K562 (cell line): ENCODE results near the gene E2F7. TPM values are rescaled to one million over a fixed set of nuclear protein-coding genes. Genes with fewer than 3 reads are reported as not detected.

ENCODE experiments used
- ATAC-seq: fragments of 200-7000 bp; cut with Tn5 transposase; 3 replicates; pipeline ENCODE4 v1.9.1; 2020; ENCODE audit warnings: moderate library complexity
- BruUV-seq: library from RNA; stranded (reverse); fragments of 400-500 nt; replicated peaks from 2 replicates; lab custom pipeline; 2021; lab: Mats Ljungman, UMichigan
- CTCF ChIA-PET: fragments of 300-600 bp; formaldehyde crosslinking; extraction: SDS; loops from one replicate; lab custom pipeline; 2021; ENCODE audit warnings: low intra/inter-chr PET ratio; lab: Yijun Ruan, JAX
- POLR2A ChIA-PET: fragments of 300-600, 350-650 bp; sonication (Branson Sonifier 250); formaldehyde crosslinking; extraction: SDS; loops from one replicate; lab custom pipeline; 2021; ENCODE audit warnings: antibody characterized with exemption, inconsistent platforms; lab: Yijun Ruan, JAX
- DNase-seq, 4 experiments: peaks; one replicate each; pipeline versions ENCODE4 v3.0.0 to v3.0.0-alpha.2; 2011 to 2018; ENCODE audit warnings: low spot score in 3 of 4, mixed read lengths in 3 of 4; ENCODE audit errors: extremely low read depth in 1 of 4
- FAIRE-seq: peaks from 2 replicates; lab custom pipeline; 2011; peaks lifted over from hg19 to GRCh38; lab: Jason Lieb, UNC
- H2AFZ ChIP-seq: 2 replicates; pipeline ENCODE4 v1.6.0; 2011; ENCODE audit warnings: low read depth, low read length, control low read depth, inconsistent platforms
- H3K27ac ChIP-seq: fragments of 200-600 bp; 3 replicates; pipeline ENCODE4 v1.8.0; 2011; ENCODE audit warnings: low read depth, mild to moderate bottlenecking, control low read depth, inconsistent platforms, low read length, moderate library complexity, mixed read lengths; ENCODE audit errors: extremely low read depth
- H3K27me3 ChIP-seq, 2 experiments: fragments of 300-600 bp in 1 of 2; 2 replicates in 1 of 2; 3 replicates in 1 of 2; pipeline versions ENCODE4 v1.6.0 to v1.8.0; 2011; ENCODE audit warnings: inconsistent platforms in 2 of 2, low read length in 2 of 2, mild to moderate bottlenecking in 1 of 2, mixed read lengths in 1 of 2, moderate library complexity in 1 of 2; ENCODE audit not compliant: control insufficient read depth in 2 of 2, insufficient read depth in 2 of 2
- H3K36me3 ChIP-seq: fragments of 300-600 bp; 3 replicates; pipeline ENCODE4 v1.8.0; 2011; ENCODE audit warnings: mild to moderate bottlenecking, low read length, inconsistent platforms; ENCODE audit not compliant: control insufficient read depth, insufficient read depth
- H3K4me1 ChIP-seq, 2 experiments: fragments of 200-600 bp in 1 of 2; replicated peaks in 1 of 2; 2 replicates in 1 of 2; 3 replicates in 1 of 2; pipeline versions ENCODE4 v1.5.1 to v1.8.0; 2011; ENCODE audit warnings: inconsistent platforms in 2 of 2, low read length in 2 of 2, mild to moderate bottlenecking in 1 of 2, mixed read lengths in 1 of 2, moderate library complexity in 1 of 2; ENCODE audit not compliant: control insufficient read depth in 2 of 2, insufficient read depth in 2 of 2
- H3K4me2 ChIP-seq: 2 replicates; pipeline ENCODE4 v1.6.1; 2011; ENCODE audit warnings: low read length, control low read depth, inconsistent platforms, mixed read lengths; ENCODE audit not compliant: insufficient read depth
- H3K4me3 ChIP-seq: fragments of 200-600 bp; sonication (generic), shearing (Covaris generic); 2 replicates; pipeline ENCODE4 v1.5.1; 2016; ENCODE audit warnings: control low read depth, inconsistent platforms
- H3K79me2 ChIP-seq: fragments of 200-600 bp; 3 replicates; pipeline ENCODE4 v1.8.0; 2011; ENCODE audit warnings: low read length, inconsistent platforms; ENCODE audit not compliant: control insufficient read depth, insufficient read depth
- H3K9ac ChIP-seq, 2 experiments: 2 replicates each; pipeline versions ENCODE4 v1.6.0 to v1.6.1; 2011; ENCODE audit warnings: low read depth in 2 of 2, low read length in 2 of 2, control low read depth in 1 of 2, inconsistent platforms in 1 of 2, mild to moderate bottlenecking in 1 of 2, mixed read lengths in 1 of 2; ENCODE audit not compliant: insufficient read depth in 1 of 2
- H3K9me1 ChIP-seq: one replicate; pipeline ENCODE4 v1.6.0; 2011; ENCODE audit warnings: inconsistent platforms, mild to moderate bottlenecking, low read length, moderate library complexity; ENCODE audit not compliant: control insufficient read depth, insufficient read depth
- H3K9me3 ChIP-seq: replicated peaks from 2 replicates; pipeline ENCODE4 v1.5.1; 2011; ENCODE audit warnings: low read depth, low read length, inconsistent platforms; ENCODE audit not compliant: control insufficient read depth, insufficient read depth
- H4K20me1 ChIP-seq: replicated peaks from 2 replicates; pipeline ENCODE4 v1.6.1; 2011; ENCODE audit warnings: low read length, inconsistent platforms, mixed read lengths; ENCODE audit not compliant: control insufficient read depth, insufficient read depth
- CEBPG ChIP-seq, 3 experiments: fragments of 200-800 bp in 1 of 3; sonication (Bioruptor generic) in 1 of 3; sonication (generic) in 1 of 3; formaldehyde crosslinking in 1 of 3; IDR thresholded peaks in 2 of 3; conservative IDR thresholded peaks in 1 of 3; 2 replicates each; pipeline versions ENCODE4 v1.6.1 to v1.8.0; 2016 to 2022; ENCODE audit warnings: missing compliant biosample characterization in 2 of 3, missing genetic modification characterization in 2 of 3, mild to moderate bottlenecking in 1 of 3, missing genetic modification reagents in 1 of 3
- IRF9 ChIP-seq: fragments of 450-650 bp; IDR thresholded peaks from 2 replicates; pipeline ENCODE4 v1.6.1; 2016; ENCODE audit warnings: missing biosample characterization, missing genetic modification characterization
- MEF2A ChIP-seq: IDR thresholded peaks from 2 replicates; pipeline ENCODE4 v1.6.1; 2011; ENCODE audit warnings: low read depth, mild to moderate bottlenecking, low read length, moderate library complexity; ENCODE audit not compliant: control insufficient read depth
- PTBP1 ChIP-seq: fragments of 200-400 bp; formaldehyde crosslinking; IDR thresholded peaks from 2 replicates; pipeline ENCODE4 v1.6.1; 2017; ENCODE audit warnings: low read depth, low read length
- RNF2 ChIP-seq: sonication (generic); IDR thresholded peaks from 2 replicates; pipeline ENCODE4 v1.6.1; 2016
- SMAD3 ChIP-seq: fragments of 450-650 bp; formaldehyde crosslinking; conservative IDR thresholded peaks from 2 replicates; pipeline ENCODE4 v1.4.0; 2020; ENCODE audit warnings: mild to moderate bottlenecking
- TRIM24 ChIP-seq, 2 experiments: fragments of 450-650 bp; IDR thresholded peaks; 2 replicates each; pipeline ENCODE4 v1.6.1; 2016
- ZNF134 ChIP-seq: fragments of 250-450 bp; sonication (Bioruptor Pico); conservative IDR thresholded peaks from 2 replicates; pipeline ENCODE4 v1.4.0; 2020
- ZNF512 ChIP-seq: IDR thresholded peaks from 2 replicates; pipeline ENCODE4 v1.6.1; 2016; ENCODE audit warnings: missing genetic modification characterization, missing compliant biosample characterization
- WGBS: fragments of 100-300 bp; shearing (Covaris generic); methylation state at CpG from one replicate; pipeline ENCODE4 v1.1.6; 2016; ENCODE audit warnings: low coverage, mixed read lengths; ENCODE audit not compliant: insufficient coverage; ENCODE audit errors: missing lambda C conversion rate; 5-methylcytosine and 5-hydroxymethylcytosine counted together
- in situ Hi-C: fragments of 300-500 bp; cut with MboI; formaldehyde crosslinking; loops from 4 replicates; pipeline ENCODE4 v1.15.0; 2018; ENCODE audit warnings: inconsistent platforms, mixed read lengths
- intact Hi-C: fragments of 100-400 bp; cut with micrococcal nuclease; formaldehyde crosslinking; loops from 2 replicates; pipeline ENCODE4 v1.14.2; 2022
- polyA plus RNA-seq, 8 experiments: library from polyadenylated mRNA; depleted of rRNA in 4 of 8; stranded (reverse) in 5 of 8; unstranded in 3 of 8; fragments of >200 nt; fragmentation: Nextera tagmentation in 2 of 8; fragmentation: Illumina TruSeq in 1 of 8; extraction: Ambion mirVana in 2 of 8; extraction: Trizol in 1 of 8; gene quantifications; 2 replicates each; pipeline versions ENCODE4 v1.2.1 to v1.2.3, GENCODE V29; 2011 to 2014; ENCODE audit warnings: inconsistent platforms in 1 of 8, missing spikeins in 1 of 8
- total RNA-seq, 7 experiments: library from RNA; depleted of rRNA in 6 of 7; stranded (reverse); fragments of >200 nt in 6 of 7; fragmentation: Illumina TruSeq in 2 of 7; extraction: Trizol in 2 of 7; gene quantifications; 2 replicates each; pipeline versions ENCODE4 v1.2.1 to v1.2.3, GENCODE V29; 2011 to 2021; ENCODE audit warnings: low replicate concordance in 1 of 7

The E2F7 gene
- total and polyA plus RNA-seq, 9 of the 15 experiments (the other 6 are each of a cell fraction or from before 2014, with no cell fraction given) = 3.4 to 13.6 (median 8.1) TPM

GRCh38 chr12:77104286-77104685 lies 38.9 kb upstream of the E2F7 start:
- H3K27ac ChIP-seq = no peak overlapping the region
- H3K4me2 ChIP-seq = no peak overlapping the region
- no peaks in the 10 kb centered on the region for H3K9me1 ChIP-seq
- TF ChIP-seq PTBP1 = no peak
- no peak for TF ChIP-seq ZNF134 (CRISPR knock-in tag)
- no peak for TF ChIP-seq TRIM24 (IDR thresholded peaks at IDR 0.05)
- no peak for TF ChIP-seq CEBPG (CRISPR knock-in tag; IDR thresholded peaks at IDR 0.05)
- TF ChIP-seq CEBPG (tag; conservative IDR thresholded peaks at IDR 0.05 in 1 of 2, IDR thresholded peaks at IDR 0.05 in 1 of 2) = no peak
- TF ChIP-seq RNF2 = no peak
- TF ChIP-seq MEF2A = no peak
- no peak for TF ChIP-seq SMAD3 (CRISPR knock-in tag)
- TF ChIP-seq IRF9 (tag) = no peak
- no peak for TF ChIP-seq ZNF512 (tag)
- H4K20me1 ChIP-seq = no peaks in the 10 kb centered on the region
- H3K27me3 ChIP-seq = no peaks in the 10 kb centered on the region
- FAIRE-seq (no peak), ATAC-seq (no peak), DNase-seq (no peak)
- ChIA-PET CTCF (no interaction called here), POLR2A (no interaction called here)
- no peak overlapping the region for H3K9ac ChIP-seq
- H3K4me1 ChIP-seq = no peaks in the 10 kb centered on the region
- no peak overlapping the region for H3K4me3 ChIP-seq
- 0% methylated on average over 1 of the region's 1 CpG for WGBS
- H3K79me2 ChIP-seq = no peaks in the 10 kb centered on the region
- H3K9me3 ChIP-seq = no peaks in the 10 kb centered on the region
- no TSS peak for BruUV-seq
- in situ Hi-C loops (no loop called here), intact Hi-C loops (no loop called here)
- no peak overlapping the region for H2AFZ ChIP-seq
- no peaks in the 10 kb centered on the region for H3K36me3 ChIP-seq
